NK-92 treated with Interleukin-12 subunit alpha and Interleukin-12 subunit beta, amount 100 ng/mL, for 24 hours (cell line): Measurements from ENCODE around the gene CNOT1.

Experiments used
- DNase-seq: peaks from one replicate; lab custom pipeline; 2025; lab: John Stamatoyannopoulos, UW

CNOT1 gene

DNA sequence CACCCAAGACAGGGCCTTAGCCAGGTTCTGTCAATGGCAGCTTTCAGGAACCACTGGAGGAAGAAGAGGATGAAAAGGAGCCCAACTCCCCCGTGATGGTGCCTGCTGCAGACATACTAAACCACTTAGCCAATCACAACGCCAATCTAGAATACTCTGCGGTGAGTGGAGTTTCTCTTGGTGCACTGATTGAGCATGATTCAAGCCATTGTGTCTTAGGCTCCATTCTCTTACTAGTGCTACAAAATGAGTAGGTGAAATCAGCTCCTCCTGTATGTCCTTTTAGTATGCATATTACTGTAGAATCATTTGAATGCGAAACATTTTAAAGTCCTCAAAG is 112.9 kb downstream of the CNOT1 start:
- no peak for DNase-seq

DNA sequence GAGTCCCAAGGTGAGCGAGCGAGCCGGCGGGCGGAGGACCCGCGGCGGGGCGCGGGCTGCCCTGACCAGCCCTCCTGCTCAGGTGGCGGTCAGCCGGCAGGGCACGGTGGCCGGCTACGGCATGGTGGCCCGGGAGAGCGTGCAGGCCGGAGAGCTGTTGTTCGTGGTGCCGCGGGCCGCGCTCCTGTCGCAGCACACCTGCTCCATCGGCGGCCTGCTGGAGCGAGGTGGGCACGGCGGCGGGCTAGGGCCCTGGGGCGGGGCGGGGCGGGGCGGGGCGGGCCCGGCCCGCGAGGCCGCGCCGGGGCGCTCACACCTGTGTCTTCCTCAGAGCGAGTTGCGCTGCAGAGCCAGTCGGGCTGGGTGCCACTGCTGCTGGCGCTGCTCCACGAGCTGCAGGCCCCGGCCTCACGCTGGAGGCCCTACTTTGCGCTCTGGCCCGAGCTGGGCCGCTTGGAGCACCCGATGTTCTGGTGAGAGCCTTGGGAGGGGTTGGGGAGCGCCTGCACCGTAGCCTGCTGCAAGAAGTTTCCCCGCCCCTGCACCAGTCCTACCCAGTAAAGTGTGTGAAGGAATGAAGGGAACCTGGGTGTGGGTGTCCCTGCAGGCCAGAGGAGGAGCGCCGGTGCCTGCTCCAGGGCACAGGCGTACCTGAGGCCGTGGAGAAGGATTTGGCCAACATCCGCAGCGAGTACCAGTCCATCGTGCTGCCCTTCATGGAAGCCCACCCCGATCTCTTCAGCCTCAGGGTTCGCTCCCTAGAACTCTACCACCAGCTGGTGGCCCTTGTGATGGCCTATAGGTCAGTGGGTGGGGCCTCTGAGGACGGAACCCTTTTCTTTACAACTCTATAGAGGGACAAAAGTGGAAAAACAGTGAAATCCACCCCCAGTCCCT is 113.5 kb downstream of the CNOT1 start:
- DNase-seq = peak; percentile 27

DNA sequence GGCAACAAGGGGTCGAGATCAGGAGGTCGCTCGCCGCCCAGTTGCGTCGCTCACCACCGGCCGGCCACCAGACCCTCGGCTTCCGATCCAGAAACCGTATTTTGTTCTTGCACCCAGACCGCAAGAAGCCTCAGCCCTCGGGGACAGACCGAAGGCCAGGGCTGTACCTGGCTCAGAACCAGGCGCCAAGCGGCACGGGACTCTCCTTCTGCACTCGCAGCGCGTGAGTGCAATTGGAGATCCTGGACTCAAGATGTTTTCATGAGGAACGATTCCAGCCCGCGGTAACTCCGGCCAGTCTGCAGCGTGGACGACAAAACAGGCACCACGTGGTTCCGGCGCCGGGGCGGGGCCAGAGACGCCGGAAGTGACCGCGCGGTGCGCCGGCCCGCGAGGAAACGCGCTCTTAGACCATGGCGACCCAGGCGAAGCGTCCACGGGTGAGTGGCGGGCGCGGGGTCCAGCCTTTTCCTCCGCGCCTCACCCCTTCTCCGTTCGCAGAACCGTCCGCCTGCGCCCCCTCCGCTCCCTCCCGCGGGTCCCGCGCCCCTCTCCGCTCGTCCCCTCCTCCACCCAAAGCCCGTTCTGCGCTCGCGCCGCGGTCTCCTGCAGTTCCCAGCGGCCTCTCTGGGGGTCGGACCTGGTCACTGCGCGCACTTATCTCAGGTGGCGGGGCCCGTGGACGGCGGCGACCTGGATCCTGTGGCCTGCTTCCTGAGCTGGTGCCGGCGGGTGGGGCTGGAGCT is 114.3 kb downstream of the CNOT1 start, which contains the start of gene SETD6:
Gene SETD6, plus strand, starts transcription at position 393 of the 746 bp plus-strand sequence. Its CDS starts 21 bp downstream, at position 414.
- peak; percentile 64 for DNase-seq

DNA sequence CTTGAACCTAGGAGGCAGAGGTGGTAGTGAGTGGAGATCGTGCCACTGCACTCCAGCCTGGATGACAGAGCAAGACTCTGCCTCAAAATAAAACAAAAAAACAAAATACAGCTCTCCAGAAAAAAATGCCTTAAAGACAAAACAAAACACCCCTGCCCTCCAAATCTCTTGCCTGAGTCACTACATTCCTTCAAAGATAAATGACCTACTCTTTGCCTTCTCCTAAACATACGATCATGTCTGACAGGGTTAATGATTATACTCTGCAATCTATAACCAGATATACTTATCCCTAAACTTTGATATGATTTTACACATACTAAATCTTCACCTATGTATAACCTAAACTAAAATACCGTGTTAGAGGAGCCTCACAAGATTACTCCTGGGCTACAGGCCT is 115.8 kb downstream of the CNOT1 start:
- DNase-seq = no peak

DNA sequence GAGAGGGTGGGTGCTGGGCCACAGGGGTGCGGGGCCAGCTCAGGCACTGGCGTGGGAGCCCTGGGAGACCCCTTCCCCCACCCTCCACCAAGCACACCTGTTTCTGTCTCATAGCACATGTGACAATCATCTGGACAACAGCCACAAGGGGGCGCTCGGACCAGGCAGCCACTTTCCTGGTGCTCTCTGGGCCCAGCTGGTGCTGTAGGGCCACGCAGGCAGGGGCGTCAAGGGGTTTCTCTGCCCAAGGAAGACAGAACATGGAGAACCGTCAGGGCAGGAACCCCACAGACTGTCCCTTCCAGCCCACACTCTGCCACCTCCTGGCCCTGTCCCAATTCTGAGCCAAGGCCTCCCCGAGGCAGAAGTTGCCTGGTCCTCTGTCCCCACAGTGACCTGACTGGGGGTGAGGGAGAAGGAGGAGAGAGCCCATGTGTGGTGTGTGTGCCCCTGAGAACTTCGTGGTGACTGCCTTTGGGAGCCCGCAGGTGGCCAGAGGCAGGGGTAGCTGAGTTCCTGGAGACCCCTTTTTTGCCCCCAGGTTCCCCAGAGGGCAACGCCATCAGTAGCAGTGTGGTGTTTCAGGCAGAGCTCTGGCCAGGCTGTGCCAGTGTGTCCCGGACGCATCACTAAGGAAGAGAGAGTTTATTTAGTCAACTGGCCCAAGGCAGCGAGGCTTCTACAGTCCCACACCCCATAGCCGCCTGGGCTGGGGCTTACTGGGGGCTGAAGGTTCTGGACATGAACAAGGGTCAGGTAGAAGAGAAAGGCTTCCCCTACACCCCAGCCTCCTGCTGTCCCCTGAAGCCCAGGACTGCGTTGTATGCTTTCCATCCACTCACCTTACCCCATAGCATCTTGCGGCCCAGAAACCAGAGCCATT is 117.5 kb downstream of the CNOT1 start:
- peak; percentile 33 for DNase-seq

DNA sequence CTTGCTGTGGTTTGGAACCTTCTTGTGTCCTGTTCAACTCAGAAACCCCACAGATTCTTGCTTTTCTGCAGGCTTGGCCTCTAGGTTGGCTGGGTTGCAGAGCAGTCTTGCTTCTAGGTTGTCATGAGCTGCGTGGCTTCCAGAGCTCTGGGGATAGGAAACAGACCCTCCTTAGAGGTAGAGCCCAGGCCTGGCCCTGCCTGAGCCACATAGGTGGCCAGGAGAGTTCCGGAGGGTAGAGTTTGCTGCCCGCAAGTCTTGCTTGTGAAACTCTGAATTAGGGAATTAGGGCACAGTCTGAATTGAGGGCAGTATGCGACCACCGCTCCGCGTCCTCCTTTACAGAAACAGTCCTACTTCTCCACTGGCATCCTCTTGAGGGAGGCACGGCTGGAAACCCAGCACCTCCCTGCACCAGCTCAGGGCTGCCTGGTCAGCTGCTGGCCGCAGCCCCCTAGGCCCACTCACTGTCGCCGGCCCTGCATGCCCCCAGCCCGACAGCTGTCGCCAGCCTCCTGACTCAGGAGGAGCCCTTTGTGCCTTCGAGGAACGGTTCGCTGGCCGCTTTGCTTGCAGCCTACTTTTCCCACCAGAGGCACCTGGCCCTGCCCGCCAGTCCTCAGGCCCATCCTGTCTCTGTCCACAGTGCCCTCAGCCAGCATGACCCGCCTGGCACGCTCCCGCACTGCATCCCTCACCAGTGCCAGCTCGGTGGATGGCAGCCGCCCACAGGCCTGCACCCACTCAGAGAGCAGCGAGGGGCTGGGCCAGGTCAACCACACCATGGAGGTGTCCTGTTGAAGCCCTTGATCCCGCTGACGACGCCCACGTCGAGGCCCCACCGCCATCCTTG is 118.6 kb downstream of the CNOT1 start:
- no peak for DNase-seq

DNA sequence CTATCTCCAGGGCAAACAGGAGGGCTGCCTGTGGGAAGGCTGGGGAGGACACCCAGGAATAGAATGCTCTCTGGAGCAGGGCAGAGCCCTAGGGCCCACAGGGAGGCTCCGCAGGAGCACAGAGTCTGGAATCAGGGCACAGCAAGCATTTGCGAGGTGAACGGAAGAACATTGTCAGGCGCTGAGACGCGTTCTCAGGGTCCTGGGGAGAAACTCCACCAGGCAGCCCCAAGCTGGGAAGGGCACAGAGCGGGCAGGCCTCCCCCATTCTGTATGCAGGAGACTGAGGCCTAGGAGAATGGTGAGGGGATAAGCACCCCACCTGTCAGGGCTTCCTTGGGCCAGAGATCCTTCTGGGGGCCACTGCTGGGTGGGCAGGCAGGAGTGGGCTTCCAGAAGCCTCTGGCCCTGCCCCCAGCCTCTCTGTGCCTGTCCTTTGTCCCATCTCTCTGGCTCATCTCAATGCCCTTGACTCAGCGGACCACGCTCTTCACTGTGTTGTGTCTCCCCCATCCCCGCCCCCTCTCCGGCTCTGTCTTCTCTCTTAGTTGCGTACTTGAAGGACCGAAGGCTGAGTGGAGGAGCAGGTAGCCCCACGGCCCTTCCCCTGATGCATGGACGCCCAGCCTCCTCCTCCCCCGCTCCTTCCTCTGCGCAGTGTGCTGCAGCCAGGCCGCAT is 119.4 kb downstream of the CNOT1 start:
- no peak for DNase-seq

DNA sequence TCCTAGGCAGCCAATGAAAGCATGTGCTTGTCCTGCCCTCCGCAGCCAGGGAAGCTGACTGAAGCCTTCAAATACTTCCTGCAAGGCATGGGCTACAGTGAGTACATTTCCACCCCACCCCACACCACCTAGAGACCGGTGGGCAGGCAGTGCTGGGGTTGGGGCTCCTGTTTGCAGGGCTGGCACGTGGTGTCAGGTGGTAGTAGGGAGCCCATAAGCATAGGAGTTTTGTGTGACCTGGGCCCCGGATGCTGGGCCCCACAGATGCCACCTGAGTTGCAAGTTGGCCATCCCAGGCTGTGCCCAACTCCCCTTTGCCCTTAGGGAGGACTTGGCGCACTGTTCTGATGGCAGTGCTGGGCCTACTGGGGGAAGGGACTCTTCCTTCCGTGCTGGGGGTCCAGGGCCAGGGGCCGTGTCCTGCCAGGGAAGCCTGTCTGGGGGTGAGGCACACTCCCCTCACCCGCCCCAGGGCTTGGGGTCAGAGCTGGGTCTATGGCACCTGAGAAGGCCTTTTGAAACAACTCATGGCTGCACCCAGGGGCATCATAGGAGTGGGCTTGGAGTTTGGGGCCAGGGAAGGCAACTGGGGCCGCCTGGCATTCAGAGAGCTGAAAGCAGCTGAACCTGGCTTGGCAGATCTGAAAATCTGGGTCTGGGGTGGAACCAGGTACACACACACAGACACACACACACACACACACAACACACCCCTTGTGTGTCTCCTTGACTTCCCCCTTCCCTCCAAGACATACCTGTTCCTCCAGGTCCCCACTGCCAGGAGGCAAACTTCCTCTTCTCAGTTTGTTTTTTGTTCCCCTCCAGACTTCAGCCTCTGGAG is 120.2 kb downstream of the CNOT1 start:
- no peak for DNase-seq

DNA sequence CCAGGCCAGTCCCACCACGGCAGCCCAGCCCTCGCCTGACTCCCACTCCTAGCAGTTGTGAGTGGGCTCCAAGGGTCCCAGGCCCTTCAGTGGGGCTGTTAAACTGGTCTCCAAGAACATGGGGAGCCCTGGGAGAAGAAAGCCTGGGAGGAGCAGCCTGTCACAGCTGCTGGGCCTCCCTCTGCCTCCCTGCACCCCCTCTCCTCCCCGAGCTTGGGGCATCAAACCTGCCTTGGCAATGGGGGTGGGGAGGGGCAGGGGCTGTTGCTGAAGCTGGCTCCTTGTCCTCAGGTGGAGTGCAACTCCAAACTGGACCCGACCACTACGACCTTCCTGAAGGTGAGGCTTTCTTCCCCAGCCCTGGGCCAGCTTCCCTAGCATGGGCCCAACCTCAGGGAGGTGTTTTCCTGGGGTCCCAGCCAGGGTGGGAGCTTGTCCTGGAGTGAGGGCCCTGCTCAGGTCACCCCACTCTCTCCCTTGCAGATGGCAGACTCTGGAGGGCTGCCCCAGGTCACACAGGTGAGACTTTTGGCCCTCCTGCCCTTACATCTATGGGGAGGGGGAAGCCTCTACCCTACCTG is 120.9 kb downstream of the CNOT1 start:
- DNase-seq = no peak

DNA sequence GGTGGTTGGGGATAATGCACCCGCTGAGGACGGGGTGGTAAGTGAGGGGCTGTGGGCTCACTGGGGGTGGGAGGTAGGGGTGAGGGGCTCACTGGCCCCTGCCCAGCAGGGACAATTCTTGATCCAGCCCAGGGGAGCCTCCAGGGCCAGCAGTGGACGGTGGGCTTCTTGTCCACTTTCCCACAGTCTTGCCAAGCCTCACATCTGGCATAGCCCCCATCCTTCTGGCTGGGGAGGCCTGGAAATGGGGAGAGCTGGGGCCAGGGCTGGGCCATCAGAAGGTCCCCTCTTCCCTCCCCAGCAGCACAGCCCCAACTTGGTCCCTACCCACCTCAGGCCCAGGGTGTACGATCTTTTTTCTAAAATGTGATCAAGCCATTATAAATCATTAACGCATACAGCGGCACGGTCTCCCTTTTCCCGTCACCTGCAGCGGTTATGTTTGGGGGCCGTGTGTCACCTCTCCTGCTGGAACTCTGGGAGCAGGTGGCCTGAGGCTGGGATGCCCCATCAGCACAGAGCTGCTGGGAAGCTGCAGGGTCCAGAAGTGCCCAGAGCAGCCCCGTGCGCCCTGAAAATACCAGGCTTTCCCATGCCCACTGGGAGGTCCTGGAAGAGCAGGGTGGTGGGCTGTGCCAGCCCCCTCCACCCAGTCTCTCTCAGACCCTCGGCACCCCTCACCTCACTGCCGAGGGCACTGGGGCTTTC is 121.5 kb downstream of the CNOT1 start:
- no peak for DNase-seq

DNA sequence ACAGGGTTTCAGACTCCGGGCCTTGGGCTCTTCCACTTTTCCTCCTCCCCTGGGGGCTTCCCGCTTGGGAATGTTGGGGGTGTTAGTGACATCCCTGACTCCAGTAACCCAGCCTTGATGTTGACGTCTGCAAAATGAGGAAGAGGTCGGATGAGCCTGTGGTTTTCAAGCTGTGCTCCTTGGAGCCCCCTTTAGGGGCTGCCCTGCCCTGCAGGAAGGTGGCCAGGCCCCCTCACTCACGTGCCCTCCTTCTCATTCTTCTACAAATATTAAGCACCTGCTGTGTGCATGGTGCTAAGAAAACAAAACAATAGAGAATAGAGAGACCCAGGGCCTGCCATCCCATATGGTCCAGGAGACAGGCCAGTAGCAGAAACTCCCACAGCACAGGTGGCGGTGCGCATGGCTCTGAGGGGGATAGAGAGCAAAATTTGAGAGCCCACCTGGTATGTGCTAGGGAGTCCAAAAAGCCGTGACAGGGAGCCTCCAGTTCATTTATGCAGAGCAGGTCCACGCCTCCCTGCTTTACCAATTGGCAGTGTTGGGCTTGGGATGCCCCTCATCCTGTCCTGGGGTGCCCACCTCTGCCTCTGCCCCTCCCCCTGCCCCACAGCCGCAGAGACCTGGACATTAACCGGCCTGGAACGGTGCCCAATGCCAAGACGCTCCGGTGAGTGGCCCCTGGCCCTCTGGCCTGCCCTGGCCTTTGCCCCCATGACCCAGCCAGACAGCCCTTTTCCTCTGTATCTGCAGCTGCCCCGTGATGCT is 122.2 kb downstream of the CNOT1 start:
- no peak for DNase-seq

DNA sequence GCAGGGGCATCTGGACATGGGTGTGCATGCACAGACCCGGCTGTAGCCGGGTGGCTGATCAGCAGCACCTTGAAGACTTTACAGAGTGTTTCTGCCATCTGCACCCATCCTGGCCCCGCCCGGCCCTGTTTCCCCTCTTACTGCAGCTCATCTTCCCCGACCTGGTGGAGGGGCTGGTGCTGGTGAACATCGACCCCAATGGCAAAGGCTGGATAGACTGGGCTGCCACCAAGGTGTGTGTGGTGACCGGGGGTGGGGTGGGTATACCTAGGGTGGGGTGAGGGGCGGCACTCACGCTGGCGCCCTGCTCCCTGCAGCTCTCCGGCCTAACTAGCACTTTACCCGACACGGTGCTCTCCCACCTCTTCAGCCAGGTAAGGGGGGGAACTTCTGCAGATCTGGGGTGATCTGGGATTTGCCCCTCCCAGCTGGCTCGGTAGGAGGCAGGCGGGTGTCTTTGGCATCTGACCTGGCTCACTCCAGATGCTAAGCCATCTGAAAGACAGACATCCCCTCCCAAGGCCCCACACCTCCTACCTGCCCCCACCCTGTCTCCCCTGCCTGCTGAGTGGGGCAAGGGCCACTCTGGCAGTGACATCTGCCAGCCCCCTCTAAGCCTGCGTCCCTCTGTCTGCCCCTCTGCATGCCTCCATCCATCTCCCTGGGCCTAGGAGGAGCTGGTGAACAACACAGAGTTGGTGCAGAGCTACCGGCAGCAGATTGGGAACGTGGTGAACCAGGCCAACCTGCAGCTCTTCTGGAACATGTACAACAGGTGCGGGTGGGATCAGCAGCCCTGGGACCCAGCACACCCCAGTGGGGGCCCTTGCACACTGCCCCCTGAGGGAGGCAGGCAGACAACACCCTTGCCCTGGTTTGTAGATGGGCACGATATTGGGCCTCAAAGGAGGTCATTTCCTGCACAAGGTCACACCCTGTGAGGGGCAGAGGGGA is 123.1 kb downstream of the CNOT1 start:
- DNase-seq = no peak

DNA sequence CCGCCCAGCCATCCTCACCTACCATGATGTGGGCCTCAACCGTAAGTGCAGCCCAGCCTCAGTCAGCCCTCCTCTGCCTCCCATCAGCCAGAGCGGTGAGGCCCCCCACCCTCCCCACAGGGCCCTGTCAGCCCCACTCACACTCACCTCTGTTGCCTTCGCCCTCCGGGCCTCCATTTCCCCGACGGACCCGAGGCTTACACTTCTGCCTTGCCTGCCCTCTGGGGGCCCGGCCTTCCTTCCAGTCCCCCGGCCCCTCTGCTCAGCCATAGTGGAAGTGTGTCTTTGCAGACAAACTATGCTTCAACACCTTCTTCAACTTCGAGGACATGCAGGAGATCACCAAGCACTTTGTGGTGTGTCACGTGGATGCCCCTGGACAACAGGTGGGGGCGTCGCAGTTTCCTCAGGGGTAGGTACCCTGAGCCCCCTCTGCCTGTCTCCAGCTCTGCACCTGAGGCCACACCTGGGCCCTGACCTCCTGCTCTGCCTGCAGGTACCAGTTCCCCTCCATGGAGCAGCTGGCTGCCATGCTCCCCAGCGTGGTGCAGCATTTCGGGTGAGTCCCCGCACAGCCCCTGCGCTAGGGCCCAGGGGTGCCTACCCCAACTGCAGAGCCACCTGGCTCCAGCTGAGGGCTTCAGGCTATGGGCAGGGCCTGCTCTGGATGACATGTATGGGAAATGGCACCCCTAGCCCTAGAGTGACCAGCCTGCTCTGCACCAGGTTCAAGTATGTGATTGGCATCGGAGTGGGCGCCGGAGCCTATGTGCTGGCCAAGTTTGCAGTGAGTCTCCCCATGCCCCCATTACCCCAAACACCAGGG is 125.5 kb downstream of the CNOT1 start:
- DNase-seq = no peak

DNA sequence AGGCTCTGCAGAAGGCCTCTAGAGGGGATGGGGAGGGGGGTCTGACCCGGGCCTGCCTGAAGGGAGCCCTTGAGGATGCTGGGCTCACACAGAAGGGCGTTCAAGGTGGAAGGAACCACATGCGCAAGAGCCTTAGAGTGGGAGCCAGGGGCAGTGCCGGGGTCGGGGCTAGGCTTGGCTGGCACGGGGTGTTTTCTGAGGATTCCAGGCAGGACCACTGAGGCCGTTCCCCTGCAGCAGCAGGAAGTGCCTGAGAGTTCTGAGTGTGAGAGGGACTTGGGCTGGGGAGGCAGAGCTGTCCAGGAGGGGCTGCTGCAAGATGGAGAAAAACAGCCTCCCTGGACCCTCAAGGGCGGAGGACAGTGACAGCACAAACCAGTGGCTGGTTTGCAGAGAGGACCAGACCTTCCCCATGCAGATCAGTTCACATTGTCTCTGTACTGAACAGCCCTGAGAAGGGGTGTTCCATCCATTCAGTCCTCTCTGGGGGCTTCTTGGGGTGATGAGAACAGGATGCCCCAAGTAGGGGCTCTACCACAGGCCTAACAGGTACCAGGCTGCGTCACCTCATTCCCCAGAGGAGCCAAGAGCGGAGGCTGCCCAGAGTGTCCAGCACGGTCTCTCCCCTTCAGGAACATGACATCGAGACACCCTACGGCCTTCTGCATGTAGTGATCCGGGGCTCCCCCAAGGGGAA is 126.3 kb downstream of the CNOT1 start:
- DNase-seq = no peak

DNA sequence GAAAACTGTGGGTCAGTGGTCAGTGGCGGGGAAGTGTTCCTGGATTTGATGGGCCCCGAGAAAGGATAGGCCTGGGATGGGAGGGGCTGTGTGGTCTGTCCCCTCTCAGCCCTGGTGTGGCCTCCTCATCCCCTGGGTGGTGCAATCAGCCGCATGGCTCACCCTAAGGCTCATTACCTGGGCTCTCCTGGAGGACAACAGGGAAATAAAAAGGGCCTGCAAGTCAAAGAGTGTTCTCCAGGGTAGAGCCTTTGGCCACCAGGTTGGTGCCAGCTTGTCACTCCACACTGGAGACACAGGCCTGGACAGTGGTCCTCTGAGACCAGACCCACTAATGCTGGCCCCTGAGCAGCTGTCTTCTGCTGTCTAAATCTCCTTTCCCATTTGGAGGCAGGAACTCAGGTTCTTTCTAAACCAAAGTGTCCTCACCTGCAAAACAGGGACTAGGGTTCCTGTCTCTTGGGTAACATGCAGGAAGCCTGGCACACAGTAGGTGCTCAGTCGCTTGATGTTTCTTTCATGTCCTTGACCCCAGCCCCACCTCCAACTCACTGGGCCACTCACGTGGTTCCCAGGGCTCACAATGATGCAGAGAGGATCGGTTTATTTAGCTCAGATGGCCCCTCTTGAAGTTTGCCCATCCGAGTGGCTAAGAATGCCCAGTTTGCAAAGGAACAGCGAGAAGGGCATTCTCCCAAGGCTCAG is 127.3 kb downstream of the CNOT1 start:
- DNase-seq = no peak
